ENCODE results near the gene PLG.
"Not testable (repeated sequence)": the region's sequence is repeated elsewhere in the genome, so short reads cannot be mapped to it uniquely, and the experiment has no call there.

The PLG gene

DNA sequence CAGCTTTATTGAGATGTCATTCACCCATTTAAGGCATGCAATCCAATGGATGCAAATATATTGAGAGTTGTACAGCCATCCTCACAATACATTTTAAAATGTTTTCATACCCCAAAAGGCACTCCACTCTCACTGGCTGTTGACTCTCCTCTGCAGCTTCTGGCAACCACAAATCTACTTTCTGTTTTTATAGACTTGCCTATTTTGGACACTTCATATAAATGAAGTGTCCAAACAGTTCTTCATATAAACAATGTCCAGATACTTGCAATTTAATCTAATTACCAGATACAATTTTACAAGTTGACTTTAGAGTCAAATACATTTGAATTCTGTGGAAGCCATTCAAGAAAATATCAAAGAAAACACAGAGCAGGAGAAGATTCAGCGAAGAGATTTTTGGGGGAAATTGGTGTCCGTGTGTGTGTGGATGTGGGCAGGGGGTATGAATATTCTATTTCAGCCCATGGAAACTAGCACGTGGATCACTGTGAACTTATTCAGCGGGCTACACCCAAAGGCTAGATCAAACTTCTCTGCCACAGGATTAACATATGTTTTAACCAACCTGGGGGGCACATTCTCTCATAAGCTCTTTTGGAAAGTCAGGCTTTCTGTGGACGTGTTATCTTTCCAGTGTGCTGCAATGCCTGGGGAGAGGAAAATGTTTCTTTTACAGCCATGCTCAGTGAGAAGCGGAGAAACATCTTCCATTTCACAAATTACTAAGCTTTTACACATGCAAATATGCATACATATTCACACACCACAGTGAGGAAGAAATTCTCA is 73.9 kb downstream of the PLG start:
- no peak for DNase-seq (ENCODE audit: low read depth)

GRCh38 chr6:160779095-160779494 is 77.1 kb downstream of the PLG start:
- not testable (repeated sequence) for DNase-seq (ENCODE audit: low read depth)

GRCh38 chr6:160780656-160781055 is 78.6 kb downstream of the PLG start:
- DNase-seq (ENCODE audit: low read depth): not testable (repeated sequence)

DNA sequence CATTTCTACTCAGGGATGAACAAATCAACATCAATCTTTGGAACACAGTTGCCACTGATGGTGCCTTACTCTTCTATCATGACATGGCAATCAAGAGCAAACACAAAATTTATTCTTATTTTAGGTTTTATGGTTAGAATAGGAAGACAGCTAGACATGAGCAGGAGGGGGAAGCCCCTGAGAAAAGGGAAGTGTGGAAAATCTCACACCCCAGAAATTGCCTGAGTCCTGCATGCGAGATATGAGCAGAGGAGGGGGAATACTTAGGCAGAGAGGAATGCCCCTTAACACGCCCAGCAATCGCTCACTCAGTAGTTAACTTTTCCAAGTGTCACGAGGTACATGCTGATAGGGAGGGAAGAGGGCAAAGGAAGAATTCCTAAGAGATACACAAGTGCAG is 79.3 kb downstream of the PLG start:
- no peak for DNase-seq (ENCODE audit: low read depth)

- no peak for DNase-seq (ENCODE audit: low read depth)
These were observed 80.2 kb downstream of the PLG start for GRCh38 chr6:160782228-160782627.

GRCh38 chr6:160783741-160784140 is 81.7 kb downstream of the PLG start:
- DNase-seq (ENCODE audit: low read depth): no peak

- DNase-seq (ENCODE audit: low read depth): not testable (repeated sequence)
These were observed 86.1 kb downstream of the PLG start for GRCh38 chr6:160788126-160788525.

DNA sequence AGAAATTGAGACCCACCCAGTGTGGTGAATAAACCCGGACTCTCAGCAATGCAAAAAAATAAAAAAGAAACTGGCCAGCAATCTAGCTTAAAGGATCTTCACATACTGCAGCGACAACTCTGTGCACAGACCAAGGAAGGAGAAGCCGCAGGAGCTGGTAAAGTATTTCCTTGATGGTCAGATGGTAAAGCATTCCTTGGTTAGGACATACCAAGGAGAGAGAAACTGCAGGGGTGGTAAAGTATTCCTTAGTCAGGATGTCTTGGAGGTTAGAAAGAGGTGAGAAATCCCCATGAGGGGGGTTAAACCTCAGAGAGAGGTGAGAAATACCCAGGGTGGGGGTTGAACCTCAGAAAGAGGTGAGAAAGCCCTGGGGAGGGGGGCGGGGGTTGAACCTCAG is 86.8 kb downstream of the PLG start:
- no peak for DNase-seq (ENCODE audit: low read depth)

DNA sequence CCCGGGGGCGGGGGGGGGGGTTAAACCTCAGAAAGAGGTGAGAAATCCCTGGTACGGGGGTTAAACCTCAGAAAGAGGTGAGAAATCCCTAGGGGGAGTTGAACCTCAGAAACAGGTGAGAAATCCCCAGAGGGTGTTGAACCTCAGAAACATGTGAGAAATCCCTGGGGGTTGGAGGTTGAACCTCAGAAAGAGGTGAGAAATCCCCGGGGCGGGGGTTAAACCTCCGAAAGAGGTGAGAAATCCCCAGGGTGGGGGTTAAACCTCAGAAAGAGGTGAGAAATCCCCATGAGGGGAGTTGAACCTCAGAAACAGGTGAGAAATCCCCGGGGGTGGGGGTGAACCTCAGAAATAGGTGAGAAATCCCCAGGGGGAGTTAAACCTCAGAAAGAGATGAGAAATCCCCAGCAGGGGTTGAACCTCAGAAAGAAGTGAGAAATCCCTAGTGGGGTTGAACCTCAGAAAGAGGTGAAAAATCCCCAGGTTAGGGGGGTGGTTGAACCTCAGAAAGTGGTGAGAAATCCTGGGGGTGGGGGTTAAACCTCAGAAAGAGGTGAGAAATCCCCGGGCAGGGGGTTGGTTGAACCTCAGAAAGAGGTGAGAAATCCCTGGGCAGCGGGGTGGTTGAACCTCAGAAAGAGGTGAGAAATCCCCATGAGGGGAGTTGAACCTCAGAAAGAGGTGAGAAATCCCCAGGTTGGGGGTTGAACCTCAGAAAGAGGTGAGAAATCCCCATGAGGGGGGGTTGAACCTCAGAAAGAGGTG is 87.4 kb downstream of the PLG start:
- DNase-seq (ENCODE audit: low read depth): no peak

DNA sequence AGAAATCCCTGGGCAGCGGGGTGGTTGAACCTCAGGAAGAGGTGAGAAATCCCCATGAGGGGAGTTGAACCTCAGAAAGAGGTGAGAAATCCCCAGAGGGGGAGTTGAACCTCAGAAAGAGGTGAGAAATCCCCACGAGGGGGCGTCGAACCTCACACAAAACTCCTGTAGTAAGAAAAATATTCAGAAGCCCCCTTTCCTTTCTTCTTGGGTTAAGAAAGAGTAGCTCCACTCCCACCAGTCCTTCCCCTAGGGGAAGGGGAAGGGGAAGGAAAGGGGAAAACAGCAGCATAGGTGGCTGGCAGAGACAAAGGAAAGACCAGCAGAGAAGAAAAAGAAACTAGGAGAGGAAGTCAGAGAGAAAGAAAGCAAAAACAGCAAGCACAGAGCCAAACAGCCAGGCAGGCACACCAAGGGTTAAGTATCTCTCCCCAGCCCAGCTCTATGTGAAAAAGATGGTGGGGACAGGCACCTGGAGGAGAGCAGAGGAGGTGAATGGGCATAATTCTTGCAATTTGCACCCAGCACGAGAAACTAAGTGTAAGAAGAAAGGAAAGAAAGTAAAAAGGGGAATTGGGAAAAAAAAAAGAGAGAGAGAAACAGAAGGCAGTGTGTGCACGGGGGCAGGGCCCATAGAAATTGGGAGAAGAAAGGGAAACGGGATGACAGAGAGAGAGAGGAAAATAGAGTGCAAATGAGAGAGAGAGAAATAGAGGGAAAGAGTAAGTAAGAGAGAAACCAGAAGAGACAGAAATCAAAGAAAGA is 88.2 kb downstream of the PLG start:
- no peak for DNase-seq (ENCODE audit: low read depth)

DNA sequence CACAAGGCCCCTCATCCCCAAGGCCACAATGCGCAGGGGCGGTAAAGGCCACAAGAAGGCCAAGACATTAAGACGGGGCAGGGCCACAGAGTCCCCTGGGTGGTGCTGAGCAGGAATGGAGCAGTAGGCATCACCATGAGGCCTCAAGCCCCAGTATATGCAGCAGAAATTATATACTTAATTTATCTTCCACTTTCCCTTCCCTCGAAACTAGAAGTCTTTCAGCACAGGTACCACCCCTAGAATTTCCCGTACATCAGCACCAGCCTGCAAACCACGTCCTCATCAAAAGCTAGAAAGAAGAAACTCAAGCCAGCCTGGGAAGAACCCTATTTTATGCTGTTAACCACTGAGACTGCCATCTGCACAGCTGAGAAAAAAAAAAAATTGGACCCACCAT is 89.4 kb downstream of the PLG start:
- DNase-seq (ENCODE audit: low read depth): no peak

- DNase-seq (ENCODE audit: low read depth): no peak
These were observed 90.0 kb downstream of the PLG start for GRCh38 chr6:160791981-160792418.

GRCh38 chr6:160792708-160793107 is 90.7 kb downstream of the PLG start:
- DNase-seq (ENCODE audit: low read depth): no peak

DNA sequence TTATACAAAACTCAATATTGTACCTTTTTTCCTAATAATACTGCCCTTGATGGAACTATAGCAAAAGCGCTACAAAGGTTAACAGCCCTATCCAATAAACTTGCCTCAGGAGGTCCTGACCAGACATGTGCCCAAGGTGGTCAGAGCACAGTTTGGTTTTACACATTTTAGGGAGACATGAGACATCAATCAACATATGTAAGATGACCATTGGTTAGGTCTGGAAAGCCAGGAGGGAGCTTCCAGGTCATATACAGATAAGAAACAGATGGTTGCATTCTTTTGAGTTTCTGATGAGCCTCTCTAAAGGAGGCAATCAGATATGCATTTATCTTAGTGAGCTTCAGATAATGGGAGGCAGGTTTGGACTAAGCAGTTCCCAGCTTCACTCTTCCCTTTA is 91.6 kb downstream of the PLG start:
- no peak for DNase-seq (ENCODE audit: low read depth)

DNA sequence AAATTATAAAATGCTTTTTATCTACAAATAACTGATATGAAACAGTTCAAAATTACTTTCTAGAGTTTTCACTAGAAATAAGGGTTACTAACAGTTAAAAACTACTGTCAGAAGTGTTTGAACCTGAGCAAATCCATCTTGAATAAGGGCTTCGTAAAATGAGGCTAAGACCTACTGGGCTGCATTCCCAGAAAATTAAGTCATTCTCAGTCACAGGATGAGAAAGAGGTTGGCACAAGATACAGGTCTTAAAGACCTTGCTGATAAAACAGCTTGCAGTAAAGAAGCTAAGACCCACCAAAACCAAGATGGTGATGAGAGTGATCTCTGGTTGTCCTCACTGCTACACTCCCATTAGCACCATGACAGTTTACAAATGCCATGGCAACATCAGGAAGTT is 93.7 kb downstream of the PLG start:
- DNase-seq (ENCODE audit: low read depth): no peak

DNA sequence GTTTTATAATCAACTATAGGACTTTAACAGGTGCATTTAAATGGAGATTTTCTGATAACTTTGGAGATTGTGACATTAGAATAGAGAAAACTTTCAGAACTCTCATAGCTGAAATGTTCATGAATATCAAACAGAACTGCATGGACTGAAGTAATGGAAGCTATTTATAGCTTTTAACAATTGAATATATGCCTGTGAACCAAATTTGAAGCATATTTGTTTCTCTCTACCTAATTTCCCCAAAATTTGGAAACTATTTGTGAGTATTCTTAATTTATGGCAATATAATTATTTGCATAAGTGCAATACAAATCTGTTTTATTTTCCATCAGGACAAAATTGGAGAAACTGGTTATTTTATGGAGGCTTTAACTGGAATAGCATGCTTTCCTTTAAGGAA is 96.6 kb downstream of the PLG start:
- no peak for DNase-seq (ENCODE audit: low read depth)

DNA sequence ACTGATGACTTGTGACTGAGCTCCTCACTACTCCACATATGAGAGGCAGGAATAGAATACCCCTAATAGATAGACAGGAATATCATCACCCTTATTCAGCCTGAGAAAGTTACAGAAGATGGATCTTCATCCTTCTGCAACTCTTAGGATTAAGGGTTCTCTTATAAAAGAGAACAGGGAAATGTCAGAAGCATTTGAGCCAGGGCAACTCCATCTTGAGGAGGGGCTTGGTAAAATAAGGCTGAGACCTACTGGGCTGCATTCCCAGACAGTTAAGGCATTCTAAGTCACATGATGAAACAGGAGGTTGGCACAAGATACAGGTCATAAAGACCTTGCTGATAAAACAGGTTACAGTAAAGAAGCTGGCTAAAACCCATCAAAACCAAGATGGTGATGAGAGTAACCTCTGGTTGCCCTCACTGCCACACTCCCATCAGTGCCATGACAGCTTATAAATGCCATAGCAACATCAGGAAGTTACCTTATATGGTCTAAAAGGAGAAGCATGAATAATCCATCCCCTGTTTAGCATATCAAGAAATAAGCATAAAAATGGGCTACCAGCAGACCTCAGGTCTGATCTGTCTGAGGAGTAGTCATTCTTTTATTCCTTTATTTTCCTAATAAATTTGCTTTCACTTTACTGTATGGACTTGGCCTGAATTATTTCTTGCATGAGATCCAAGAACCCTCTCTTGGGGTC is 97.9 kb downstream of the PLG start:
- DNase-seq (ENCODE audit: low read depth): no peak

DNA sequence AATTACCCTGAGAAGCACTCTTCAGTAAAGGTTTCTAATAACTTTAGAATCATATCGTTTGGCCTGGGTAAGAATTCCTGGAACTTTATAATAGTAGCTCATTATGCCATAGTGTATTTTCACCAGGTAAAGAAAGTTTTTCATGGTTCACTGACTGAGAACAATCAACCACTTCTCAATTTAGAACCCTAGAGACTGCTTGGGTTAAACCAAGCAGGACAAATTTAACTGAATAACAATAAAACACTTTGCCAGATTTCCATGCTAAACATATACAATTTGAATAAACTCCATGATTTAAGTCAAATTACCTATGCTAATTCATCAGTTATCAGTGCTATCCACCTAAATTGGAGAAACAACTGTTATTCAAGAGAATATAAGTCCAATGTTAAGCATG is 99.4 kb downstream of the PLG start:
- DNase-seq (ENCODE audit: low read depth): no peak

DNA sequence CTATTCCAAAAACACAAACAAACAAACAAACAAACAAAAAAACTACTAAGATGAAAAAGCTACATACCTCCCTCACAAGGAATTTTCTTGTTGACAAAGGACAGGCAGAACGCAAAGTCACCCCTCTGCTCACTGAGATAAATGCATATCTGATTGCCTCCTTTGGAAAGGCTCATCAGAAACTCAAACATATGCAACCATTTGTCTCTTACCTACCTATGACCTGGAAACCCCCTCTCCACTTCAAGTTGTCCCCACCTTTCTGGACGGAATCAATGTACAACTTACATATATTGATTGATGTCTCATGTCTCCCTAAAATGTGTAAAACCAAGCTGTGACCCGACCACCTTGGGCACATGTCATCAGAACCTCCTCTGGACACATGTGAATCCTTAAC is 100.0 kb downstream of the PLG start:
- not testable (repeated sequence) for DNase-seq (ENCODE audit: low read depth)
